HEK293 (cell line): Measurements from ENCODE around the gene NCF2.

Experiments
- CTCF ChIP-seq: fragments of 450-650 bp; formaldehyde crosslinking; IDR thresholded peaks from 2 replicates; pipeline ENCODE4 v1.5.1; 2016; ENCODE audit warnings: missing biosample characterization, missing genetic modification characterization
- GLIS1 ChIP-seq: fragments of 450-650 bp; formaldehyde crosslinking; IDR thresholded peaks from 2 replicates; pipeline ENCODE4 v1.5.1; 2016; ENCODE audit warnings: missing biosample characterization, missing genetic modification characterization
- KLF7 ChIP-seq: fragments of 450-650 bp; formaldehyde crosslinking; IDR thresholded peaks from 2 replicates; pipeline ENCODE4 v1.5.1; 2016; ENCODE audit warnings: missing biosample characterization, missing genetic modification characterization, borderline replicate concordance
- MEIS1 ChIP-seq: sonication (generic); formaldehyde crosslinking; IDR thresholded peaks from 2 replicates; pipeline ENCODE4 v1.8.1; 2022; ENCODE audit warnings: missing genetic modification reagents, mild to moderate bottlenecking, borderline replicate concordance
- YY1 ChIP-seq: fragments of 450-650 bp; formaldehyde crosslinking; IDR thresholded peaks from 2 replicates; pipeline ENCODE4 v1.5.1; 2018; ENCODE audit warnings: missing biosample characterization, missing genetic modification characterization
- ZNF184 ChIP-seq: fragments of 450-650 bp; IDR thresholded peaks from 2 replicates; pipeline ENCODE4 v1.5.1; 2018; ENCODE audit warnings: missing biosample characterization, mild to moderate bottlenecking, missing genetic modification characterization
- ZNF335 ChIP-seq: fragments of 450-650 bp; formaldehyde crosslinking; conservative IDR thresholded peaks from 2 replicates; pipeline ENCODE4 v1.5.1; 2016; ENCODE audit warnings: missing biosample characterization, missing genetic modification characterization
- ZNF558 ChIP-seq: fragments of 450-650 bp; formaldehyde crosslinking; IDR thresholded peaks from 2 replicates; pipeline ENCODE4 v1.5.1; 2016; ENCODE audit warnings: missing biosample characterization, missing genetic modification characterization

- TF ChIP-seq CTCF (tag by site-specific recombination), result no peak
- no peak for TF ChIP-seq ZNF558
- no peak for TF ChIP-seq GLIS1 (tag by site-specific recombination)
- TF ChIP-seq KLF7, result no peak
- no peak for TF ChIP-seq ZNF184
- TF ChIP-seq ZNF335 (tag by site-specific recombination), result no peak
- no peak for TF ChIP-seq MEIS1
- TF ChIP-seq YY1 (tag by site-specific recombination), result no peak
Measured at GRCh38 chr1:183576537-183576936, 13.7 kb downstream of the NCF2 start.
